SK-N-SH (cell line): ENCODE measurements around the gene HS6ST3. TPM values are rescaled to one million over a fixed set of nuclear protein-coding genes. Genes with fewer than 3 reads are reported as not detected.

Source experiments
- CTCF ChIA-PET: fragments of 300-600, 350-600 bp; formaldehyde crosslinking; extraction: SDS; loops from one replicate; lab custom pipeline; 2021; lab: Yijun Ruan, JAX
- POLR2A ChIA-PET: fragments of 350-600 bp; sonication (Branson Sonifier 250); formaldehyde crosslinking; extraction: SDS; loops from one replicate; lab custom pipeline; 2020; ENCODE audit warnings: antibody characterized with exemption, inconsistent platforms; lab: Yijun Ruan, JAX
- DNase-seq: peaks from one replicate; pipeline ENCODE4 v3.0.0; 2012
- H2AFZ ChIP-seq: fragments of 200-600 bp; sonication (generic); 2 replicates; pipeline ENCODE4 v1.8.1; 2016; ENCODE audit warnings: antibody characterized with exemption, mild to moderate bottlenecking, low read depth
- H3F3A ChIP-seq: fragments of 200-600 bp; sonication (generic); replicated peaks from 2 replicates; pipeline ENCODE3; 2016; ENCODE audit warnings: antibody characterized with exemption, mild to moderate bottlenecking; ENCODE audit not compliant: insufficient read depth
- H3K27ac ChIP-seq, 2 experiments: fragments of 200-500 bp in 1 of 2; fragments of 200-600 bp in 1 of 2; sonication (Bioruptor generic) in 1 of 2; sonication (generic), shearing (Covaris generic) in 1 of 2; 2 replicates each; pipeline versions ENCODE4 v1.5.1 to v1.6.1; 2014 to 2016; ENCODE audit warnings: low read depth in 2 of 2, inconsistent platforms in 1 of 2, low read length in 1 of 2, mild to moderate bottlenecking in 1 of 2, mixed read lengths in 1 of 2
- H3K27me3 ChIP-seq: fragments of 200-600 bp; sonication (generic), shearing (Covaris generic); 2 replicates; pipeline ENCODE4 v1.6.1; 2016; ENCODE audit warnings: mixed run types; ENCODE audit not compliant: insufficient read depth
- H3K36me3 ChIP-seq, 2 experiments: fragments of 200-500 bp in 1 of 2; fragments of 200-600 bp in 1 of 2; sonication (Bioruptor generic) in 1 of 2; sonication (generic) in 1 of 2; replicated peaks in 1 of 2; 2 replicates each; pipeline versions ENCODE3 to v1.5.1; 2014 to 2016; ENCODE audit warnings: low read length in 1 of 2, mild to moderate bottlenecking in 1 of 2; ENCODE audit not compliant: insufficient read depth in 2 of 2, control insufficient read depth in 1 of 2
- H3K4me1 ChIP-seq, 2 experiments: fragments of 200-500 bp in 1 of 2; fragments of 200-600 bp in 1 of 2; sonication (Bioruptor generic) in 1 of 2; sonication (generic), shearing (Covaris generic) in 1 of 2; 2 replicates each; pipeline versions ENCODE4 v1.5.1 to v1.6.1; 2014 to 2016; ENCODE audit warnings: low read depth in 1 of 2, low read length in 1 of 2, mixed run types in 1 of 2; ENCODE audit not compliant: insufficient read depth in 2 of 2, control insufficient read depth in 1 of 2
- H3K4me2 ChIP-seq: fragments of 200-600 bp; sonication (generic), shearing (Covaris generic); 2 replicates; pipeline ENCODE4 v1.6.1; 2017; ENCODE audit warnings: mixed run types
- H3K4me3 ChIP-seq, 2 experiments: fragments of 200-500 bp in 1 of 2; fragments of 200-600 bp in 1 of 2; sonication (Bioruptor generic) in 1 of 2; sonication (generic), shearing (Covaris generic) in 1 of 2; 2 replicates each; pipeline versions ENCODE4 v1.5.1 to v1.8.1; 2014 to 2016; ENCODE audit warnings: low read depth in 2 of 2, inconsistent platforms in 1 of 2, low read length in 1 of 2, mild to moderate bottlenecking in 1 of 2, mixed read lengths in 1 of 2, moderate library complexity in 1 of 2
- H3K79me2 ChIP-seq: fragments of 200-600 bp; sonication (generic); 2 replicates; pipeline ENCODE4 v1.8.1; 2017; ENCODE audit warnings: mild to moderate bottlenecking; ENCODE audit not compliant: insufficient read depth
- H3K9ac ChIP-seq: fragments of 200-600 bp; sonication (generic); 2 replicates; pipeline ENCODE4 v1.6.1; 2017; ENCODE audit warnings: mixed run types
- H3K9me2 ChIP-seq: fragments of 200-600 bp; sonication (generic); 2 replicates; pipeline ENCODE4 v1.6.1; 2017; ENCODE audit warnings: mixed run types
- H3K9me3 ChIP-seq: fragments of 200-600 bp; sonication (generic); 2 replicates; pipeline ENCODE4 v1.6.1; 2017; ENCODE audit warnings: mixed run types, mild to moderate bottlenecking, moderate library complexity
- H4K20me1 ChIP-seq: fragments of 200-600 bp; sonication (generic); 2 replicates; pipeline ENCODE4 v1.6.1; 2017; ENCODE audit warnings: mild to moderate bottlenecking, mixed run types; ENCODE audit not compliant: insufficient read depth
- ELF1 ChIP-seq: IDR thresholded peaks from 2 replicates; pipeline ENCODE4 v1.4.0; 2012
- EP300 ChIP-seq, 2 experiments: IDR thresholded peaks; 2 replicates each; pipeline versions ENCODE4 v1.4.0 to v1.6.1; 2012; ENCODE audit warnings: borderline replicate concordance in 1 of 2, low read depth in 1 of 2, low read length in 1 of 2
- FOXJ3 ChIP-seq: sonication (generic); formaldehyde crosslinking; IDR thresholded peaks from 2 replicates; pipeline ENCODE4 v1.5.1; 2020; ENCODE audit warnings: mild to moderate bottlenecking, missing genetic modification reagents
- JUND ChIP-seq: IDR thresholded peaks from 2 replicates; pipeline ENCODE4 v1.4.0; 2012
- NFIC ChIP-seq: IDR thresholded peaks from 2 replicates; pipeline ENCODE4 v1.4.0; 2012; ENCODE audit warnings: borderline replicate concordance
- RAD21 ChIP-seq: IDR thresholded peaks from 2 replicates; pipeline ENCODE4 v1.6.1; 2012; ENCODE audit warnings: mild to moderate bottlenecking, low read length
- SIN3A ChIP-seq: IDR thresholded peaks from 2 replicates; pipeline ENCODE4 v1.6.1; 2012; ENCODE audit warnings: low read depth, mild to moderate bottlenecking, low read length, moderate library complexity, borderline replicate concordance
- WGBS: methylation state at CpG from one replicate; pipeline ENCODE4 v1.1.6; 2017; ENCODE audit warnings: low lambda C conversion rate; 5-methylcytosine and 5-hydroxymethylcytosine counted together
- polyA plus RNA-seq, 3 experiments: library from polyadenylated mRNA; depleted of rRNA; stranded (reverse); fragments of >200 nt; gene quantifications; 2 replicates each; pipeline ENCODE4 v1.2.3, GENCODE V29; 2012
- TF ChIP-seq, protein P1 (sequence below): fragments of 150-350 bp; IDR thresholded peaks from 2 replicates; pipeline ENCODE4 v1.6.1; 2016; ENCODE audit warnings: mild to moderate bottlenecking, low read depth, low read length
- TF ChIP-seq, protein P2 (sequence below): IDR thresholded peaks from 2 replicates; pipeline ENCODE4 v1.4.0; 2012; ENCODE audit warnings: low read depth, borderline replicate concordance
- TF ChIP-seq, protein P3 (sequence below): IDR thresholded peaks from 2 replicates; pipeline ENCODE4 v1.4.0; 2012; ENCODE audit warnings: low read depth, borderline replicate concordance
- TF ChIP-seq, protein P4 (sequence below): IDR thresholded peaks from 2 replicates; pipeline ENCODE4 v1.4.0; 2012; ENCODE audit warnings: low read depth

The HS6ST3 gene
- polyA plus RNA-seq, 1 of the 3 experiments (the other 2 are of a cell fraction), result under 0.01 TPM

DNA sequence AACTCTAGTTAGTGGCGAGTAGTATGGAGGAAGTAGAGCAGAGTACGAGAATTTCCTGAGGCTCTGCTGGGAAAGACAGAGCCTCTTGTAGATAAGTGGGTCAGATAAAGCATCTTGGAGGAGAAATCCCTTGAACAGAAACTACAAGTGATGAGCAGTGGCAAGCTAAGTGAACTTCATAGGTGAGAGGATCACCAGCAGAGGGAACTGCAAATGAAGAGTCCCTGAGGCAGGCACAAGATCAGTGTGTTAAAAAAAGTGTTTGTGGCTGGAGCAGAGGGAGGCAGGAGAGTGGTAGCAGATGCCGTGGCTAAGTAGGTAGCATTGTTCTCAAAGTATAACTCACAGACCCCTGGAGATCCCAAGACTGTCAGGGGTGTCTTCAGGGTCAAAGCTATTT, 437.6 kb downstream of the HS6ST3 start:
- Histone ChIP-seq H3K9me3 (no peaks in the 10 kb centered on the region), H3K4me3 (no peak overlapping the region), H3K79me2 (no peaks in the 10 kb centered on the region), H4K20me1 (no peaks in the 10 kb centered on the region), H3K36me3 (no peaks in the 10 kb centered on the region)
- 17% methylated on average over 3 of the region's 3 CpGs for WGBS
- no peak for DNase-seq
- TF ChIP-seq, protein P1, sequence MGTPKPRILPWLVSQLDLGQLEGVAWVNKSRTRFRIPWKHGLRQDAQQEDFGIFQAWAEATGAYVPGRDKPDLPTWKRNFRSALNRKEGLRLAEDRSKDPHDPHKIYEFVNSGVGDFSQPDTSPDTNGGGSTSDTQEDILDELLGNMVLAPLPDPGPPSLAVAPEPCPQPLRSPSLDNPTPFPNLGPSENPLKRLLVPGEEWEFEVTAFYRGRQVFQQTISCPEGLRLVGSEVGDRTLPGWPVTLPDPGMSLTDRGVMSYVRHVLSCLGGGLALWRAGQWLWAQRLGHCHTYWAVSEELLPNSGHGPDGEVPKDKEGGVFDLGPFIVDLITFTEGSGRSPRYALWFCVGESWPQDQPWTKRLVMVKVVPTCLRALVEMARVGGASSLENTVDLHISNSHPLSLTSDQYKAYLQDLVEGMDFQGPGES, result no peak
- TF ChIP-seq, all 33 proteins: peak for 0
- Histone ChIP-seq H3K9ac (no peak overlapping the region), H3K4me2 (no peak overlapping the region), H3K27me3 (no peaks in the 10 kb centered on the region), H3F3A (no peaks in the 10 kb centered on the region), H3K9me2 (no peaks in the 10 kb centered on the region), H3K27ac (no peak overlapping the region), H2AFZ (no peak overlapping the region), H3K4me1 (no peaks in the 10 kb centered on the region; a peak in 1 of 4 replicates)
- POLR2A ChIA-PET, result no interaction called here
- CTCF ChIA-PET, result no interaction called here

DNA sequence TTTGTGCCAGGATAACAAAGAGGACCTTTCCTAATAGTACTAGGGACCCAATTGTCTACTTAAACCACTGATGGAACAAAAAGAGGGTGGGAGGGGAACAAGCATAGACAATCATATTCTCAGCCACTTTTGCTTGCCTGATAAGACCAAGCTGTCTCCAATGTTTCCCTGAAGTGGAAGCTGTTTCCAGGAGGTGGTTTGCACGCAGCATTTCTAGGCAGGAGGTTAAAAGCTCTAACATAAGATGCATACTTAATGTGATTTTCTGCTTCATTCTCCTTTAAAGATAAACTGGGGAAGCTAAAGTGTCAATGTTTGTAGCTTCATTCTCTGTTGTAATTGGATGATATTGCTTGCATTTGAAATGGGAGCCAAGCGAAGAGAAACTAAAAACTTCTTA, 442.9 kb downstream of the HS6ST3 start:
- Histone ChIP-seq H3K9me3 (no peaks in the 10 kb centered on the region), H3F3A (no peaks in the 10 kb centered on the region), H3K4me3 (no peak overlapping the region), H3K9ac (no peak overlapping the region), H2AFZ (no peak overlapping the region), H3K27ac (peak overlapping the region in 1 of 2 experiments; percentile 67; a peak in 1 of 4 replicates), H3K4me2 (no peak overlapping the region)
- DNase-seq, result no peak
- TF ChIP-seq, protein P2, sequence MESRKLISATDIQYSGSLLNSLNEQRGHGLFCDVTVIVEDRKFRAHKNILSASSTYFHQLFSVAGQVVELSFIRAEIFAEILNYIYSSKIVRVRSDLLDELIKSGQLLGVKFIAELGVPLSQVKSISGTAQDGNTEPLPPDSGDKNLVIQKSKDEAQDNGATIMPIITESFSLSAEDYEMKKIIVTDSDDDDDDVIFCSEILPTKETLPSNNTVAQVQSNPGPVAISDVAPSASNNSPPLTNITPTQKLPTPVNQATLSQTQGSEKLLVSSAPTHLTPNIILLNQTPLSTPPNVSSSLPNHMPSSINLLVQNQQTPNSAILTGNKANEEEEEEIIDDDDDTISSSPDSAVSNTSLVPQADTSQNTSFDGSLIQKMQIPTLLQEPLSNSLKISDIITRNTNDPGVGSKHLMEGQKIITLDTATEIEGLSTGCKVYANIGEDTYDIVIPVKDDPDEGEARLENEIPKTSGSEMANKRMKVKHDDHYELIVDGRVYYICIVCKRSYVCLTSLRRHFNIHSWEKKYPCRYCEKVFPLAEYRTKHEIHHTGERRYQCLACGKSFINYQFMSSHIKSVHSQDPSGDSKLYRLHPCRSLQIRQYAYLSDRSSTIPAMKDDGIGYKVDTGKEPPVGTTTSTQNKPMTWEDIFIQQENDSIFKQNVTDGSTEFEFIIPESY, result no peak
- TF ChIP-seq JUND (no peak), ELF1 (no peak), FOXJ3 (no peak), SIN3A (no peak), EP300 (IDR thresholded peaks at IDR 0.05; ENCODE audit: borderline replicate concordance in 1 of 2, low read depth in 1 of 2, low read length in 1 of 2) (no peak), RAD21 (no peak), NFIC (no peak)
- TF ChIP-seq, protein P3, sequence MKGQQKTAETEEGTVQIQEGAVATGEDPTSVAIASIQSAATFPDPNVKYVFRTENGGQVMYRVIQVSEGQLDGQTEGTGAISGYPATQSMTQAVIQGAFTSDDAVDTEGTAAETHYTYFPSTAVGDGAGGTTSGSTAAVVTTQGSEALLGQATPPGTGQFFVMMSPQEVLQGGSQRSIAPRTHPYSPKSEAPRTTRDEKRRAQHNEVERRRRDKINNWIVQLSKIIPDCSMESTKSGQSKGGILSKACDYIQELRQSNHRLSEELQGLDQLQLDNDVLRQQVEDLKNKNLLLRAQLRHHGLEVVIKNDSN, result no peak
- TF ChIP-seq, protein P4, sequence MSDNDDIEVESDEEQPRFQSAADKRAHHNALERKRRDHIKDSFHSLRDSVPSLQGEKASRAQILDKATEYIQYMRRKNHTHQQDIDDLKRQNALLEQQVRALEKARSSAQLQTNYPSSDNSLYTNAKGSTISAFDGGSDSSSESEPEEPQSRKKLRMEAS, result no peak
- TF ChIP-seq, all 33 proteins: peak for 0
- CTCF ChIA-PET, result no interaction called here
- POLR2A ChIA-PET, result no interaction called here
- Histone ChIP-seq H3K4me1 (peaks cover 0 to 6% of the 10 kb centered on the region in 2 experiments; a peak in 2 of 4 replicates), H3K79me2 (no peaks in the 10 kb centered on the region), H3K36me3 (no peaks in the 10 kb centered on the region), H3K9me2 (no peaks in the 10 kb centered on the region), H3K27me3 (no peaks in the 10 kb centered on the region), H4K20me1 (no peaks in the 10 kb centered on the region)
- whole genome bisulfite sequencing, result 18% methylated on average over 2 of the region's 2 CpGs
